Measurements from ENCODE around the gene FGF22.

FGF22 gene

DNA sequence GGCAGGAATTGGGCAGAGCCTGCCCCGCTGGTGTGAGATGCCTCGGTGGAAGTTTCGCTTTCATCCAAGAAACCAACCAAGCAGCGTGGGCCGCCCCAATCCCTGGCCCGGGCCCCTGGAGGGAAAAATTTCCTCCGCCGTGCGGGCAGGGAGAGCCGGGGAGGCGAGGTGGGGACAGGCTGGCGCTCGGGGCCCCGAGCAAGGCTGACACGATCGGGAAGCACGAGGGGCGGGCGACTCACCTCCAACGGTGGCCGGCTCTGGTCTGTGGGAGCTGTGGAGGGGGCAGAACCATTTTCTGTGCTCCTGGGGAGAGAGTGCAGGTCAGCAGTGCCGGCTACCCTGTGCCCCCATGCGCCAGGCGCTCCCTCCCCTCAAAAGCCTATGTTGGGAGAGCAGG, 12.3 kb downstream of the FGF22 start:
- H3K4me1 ChIP-seq (ENCODE audit: control insufficient read depth, insufficient read depth, low read length, poor library complexity, severe bottlenecking), result peaks cover 26% of the 10 kb centered on the region
- no peak overlapping the region for H3K27ac ChIP-seq (ENCODE audit: insufficient read depth, low read length, poor library complexity, severe bottlenecking)
- no peaks in the 10 kb centered on the region for H3K9me3 ChIP-seq (ENCODE audit: control insufficient read depth, low read length)
- no peak for DNase-seq
- peaks cover 82% of the 10 kb centered on the region for H3K36me3 ChIP-seq (ENCODE audit: control insufficient read depth, insufficient read depth, low read length)
- no peak overlapping the region for H3K4me3 ChIP-seq (ENCODE audit: insufficient read depth, low read depth, low read length, poor library complexity, severe bottlenecking)
- no peaks in the 10 kb centered on the region for H3K27me3 ChIP-seq (replicated peaks; ENCODE audit: control insufficient read depth, insufficient read depth, low read length, poor library complexity, severe bottlenecking)

GRCh38 chr19:652467-653389, 13.0 kb downstream of the FGF22 start:
- Histone ChIP-seq H3K27me3 (replicated peaks; ENCODE audit: control insufficient read depth, insufficient read depth, low read length, poor library complexity, severe bottlenecking) (no peaks in the 10 kb centered on the region), H3K9me3 (ENCODE audit: control insufficient read depth, low read length) (no peaks in the 10 kb centered on the region), H3K4me1 (ENCODE audit: control insufficient read depth, insufficient read depth, low read length, poor library complexity, severe bottlenecking) (peaks cover 32% of the 10 kb centered on the region), H3K27ac (ENCODE audit: insufficient read depth, low read length, poor library complexity, severe bottlenecking) (no peak overlapping the region), H3K36me3 (ENCODE audit: control insufficient read depth, insufficient read depth, low read length) (peaks cover 81% of the 10 kb centered on the region), H3K4me3 (ENCODE audit: insufficient read depth, low read depth, low read length, poor library complexity, severe bottlenecking) (no peak overlapping the region)
- DNase-seq, result no peak

GRCh38 chr19:653425-653824, 13.7 kb downstream of the FGF22 start:
- H3K27me3 ChIP-seq (replicated peaks; ENCODE audit: control insufficient read depth, insufficient read depth, low read length, poor library complexity, severe bottlenecking), result no peaks in the 10 kb centered on the region
- H3K36me3 ChIP-seq (ENCODE audit: control insufficient read depth, insufficient read depth, low read length), result peaks cover 82% of the 10 kb centered on the region
- H3K27ac ChIP-seq (ENCODE audit: insufficient read depth, low read length, poor library complexity, severe bottlenecking), result no peak overlapping the region
- no peaks in the 10 kb centered on the region for H3K9me3 ChIP-seq (ENCODE audit: control insufficient read depth, low read length)
- H3K4me3 ChIP-seq (ENCODE audit: insufficient read depth, low read depth, low read length, poor library complexity, severe bottlenecking), result no peak overlapping the region
- peaks cover 39% of the 10 kb centered on the region for H3K4me1 ChIP-seq (ENCODE audit: control insufficient read depth, insufficient read depth, low read length, poor library complexity, severe bottlenecking)
- DNase-seq, result no peak

DNA sequence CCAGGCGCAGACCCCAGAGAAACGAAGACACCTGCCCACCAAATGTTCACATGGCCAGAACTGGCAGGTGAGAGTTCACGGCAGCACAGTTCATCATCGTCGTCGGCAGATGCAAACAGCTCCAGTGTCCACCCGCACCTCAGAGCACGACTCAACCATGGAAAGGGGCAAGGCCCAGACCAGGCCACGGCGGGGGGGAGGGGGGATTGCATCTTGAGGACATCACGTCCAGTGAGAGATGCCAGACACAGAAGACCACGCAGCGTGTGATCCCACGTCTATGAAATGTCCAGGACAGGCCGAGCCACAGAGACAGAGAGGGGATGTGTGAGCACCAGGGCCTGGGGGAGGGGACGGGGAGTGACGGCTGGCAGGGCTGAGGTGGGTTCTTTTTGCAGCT, 16.0 kb downstream of the FGF22 start:
- Histone ChIP-seq H3K36me3 (ENCODE audit: control insufficient read depth, insufficient read depth, low read length) (peaks cover 65% of the 10 kb centered on the region), H3K4me1 (ENCODE audit: control insufficient read depth, insufficient read depth, low read length, poor library complexity, severe bottlenecking) (peaks cover 58% of the 10 kb centered on the region), H3K27ac (ENCODE audit: insufficient read depth, low read length, poor library complexity, severe bottlenecking) (peak overlapping the region; percentile 18), H3K27me3 (replicated peaks; ENCODE audit: control insufficient read depth, insufficient read depth, low read length, poor library complexity, severe bottlenecking) (no peaks in the 10 kb centered on the region), H3K9me3 (ENCODE audit: control insufficient read depth, low read length) (no peaks in the 10 kb centered on the region), H3K4me3 (ENCODE audit: insufficient read depth, low read depth, low read length, poor library complexity, severe bottlenecking) (no peak overlapping the region)
- DNase-seq, result no peak

- DNase-seq, result no peak
- Histone ChIP-seq H3K9me3 (ENCODE audit: control insufficient read depth, low read length) (no peaks in the 10 kb centered on the region), H3K27me3 (replicated peaks; ENCODE audit: control insufficient read depth, insufficient read depth, low read length, poor library complexity, severe bottlenecking) (no peaks in the 10 kb centered on the region), H3K4me1 (ENCODE audit: control insufficient read depth, insufficient read depth, low read length, poor library complexity, severe bottlenecking) (peaks cover 63% of the 10 kb centered on the region), H3K36me3 (ENCODE audit: control insufficient read depth, insufficient read depth, low read length) (peaks cover 53% of the 10 kb centered on the region), H3K27ac (ENCODE audit: insufficient read depth, low read length, poor library complexity, severe bottlenecking) (peak overlapping the region; percentile 94), H3K4me3 (ENCODE audit: insufficient read depth, low read depth, low read length, poor library complexity, severe bottlenecking) (no peak overlapping the region)
These were observed 17.3 kb downstream of the FGF22 start for GRCh38 chr19:656751-657559.

DNA sequence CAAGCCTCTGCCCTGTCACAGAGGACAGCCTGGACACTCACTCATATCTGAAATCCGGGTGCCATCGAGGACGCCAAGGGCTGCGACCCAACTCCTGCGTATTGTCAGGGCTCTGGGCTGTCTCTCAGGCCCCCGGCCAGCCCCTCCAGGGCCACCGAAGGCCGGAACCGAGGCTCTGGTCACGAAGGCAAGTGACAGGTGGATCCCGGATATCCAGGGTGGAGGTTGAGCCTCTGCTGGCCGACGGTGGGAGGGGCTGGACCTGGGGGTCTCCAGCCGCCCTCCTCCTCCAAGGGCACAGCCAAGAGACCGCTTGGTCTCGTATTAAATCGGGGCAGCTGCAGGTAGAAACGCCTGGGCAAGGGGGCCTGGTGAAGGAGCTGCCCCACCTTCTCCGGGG, 17.9 kb downstream of the FGF22 start:
- Histone ChIP-seq H3K36me3 (ENCODE audit: control insufficient read depth, insufficient read depth, low read length) (peaks cover 46% of the 10 kb centered on the region), H3K9me3 (ENCODE audit: control insufficient read depth, low read length) (no peaks in the 10 kb centered on the region), H3K4me3 (ENCODE audit: insufficient read depth, low read depth, low read length, poor library complexity, severe bottlenecking) (no peak overlapping the region), H3K4me1 (ENCODE audit: control insufficient read depth, insufficient read depth, low read length, poor library complexity, severe bottlenecking) (peaks cover 64% of the 10 kb centered on the region), H3K27ac (ENCODE audit: insufficient read depth, low read length, poor library complexity, severe bottlenecking) (peak overlapping the region; percentile 94), H3K27me3 (replicated peaks; ENCODE audit: control insufficient read depth, insufficient read depth, low read length, poor library complexity, severe bottlenecking) (no peaks in the 10 kb centered on the region)
- DNase-seq, result no peak

- DNase-seq, result no peak
- peaks cover 62% of the 10 kb centered on the region for H3K4me1 ChIP-seq (ENCODE audit: control insufficient read depth, insufficient read depth, low read length, poor library complexity, severe bottlenecking)
- H3K9me3 ChIP-seq (ENCODE audit: control insufficient read depth, low read length), result no peaks in the 10 kb centered on the region
- no peak overlapping the region for H3K4me3 ChIP-seq (ENCODE audit: insufficient read depth, low read depth, low read length, poor library complexity, severe bottlenecking)
- H3K27me3 ChIP-seq (replicated peaks; ENCODE audit: control insufficient read depth, insufficient read depth, low read length, poor library complexity, severe bottlenecking), result no peaks in the 10 kb centered on the region
- peaks cover 40% of the 10 kb centered on the region for H3K36me3 ChIP-seq (ENCODE audit: control insufficient read depth, insufficient read depth, low read length)
- H3K27ac ChIP-seq (ENCODE audit: insufficient read depth, low read length, poor library complexity, severe bottlenecking), result peak overlapping the region; percentile 94
These were observed 18.6 kb downstream of the FGF22 start for GRCh38 chr19:658059-658839.

DNA sequence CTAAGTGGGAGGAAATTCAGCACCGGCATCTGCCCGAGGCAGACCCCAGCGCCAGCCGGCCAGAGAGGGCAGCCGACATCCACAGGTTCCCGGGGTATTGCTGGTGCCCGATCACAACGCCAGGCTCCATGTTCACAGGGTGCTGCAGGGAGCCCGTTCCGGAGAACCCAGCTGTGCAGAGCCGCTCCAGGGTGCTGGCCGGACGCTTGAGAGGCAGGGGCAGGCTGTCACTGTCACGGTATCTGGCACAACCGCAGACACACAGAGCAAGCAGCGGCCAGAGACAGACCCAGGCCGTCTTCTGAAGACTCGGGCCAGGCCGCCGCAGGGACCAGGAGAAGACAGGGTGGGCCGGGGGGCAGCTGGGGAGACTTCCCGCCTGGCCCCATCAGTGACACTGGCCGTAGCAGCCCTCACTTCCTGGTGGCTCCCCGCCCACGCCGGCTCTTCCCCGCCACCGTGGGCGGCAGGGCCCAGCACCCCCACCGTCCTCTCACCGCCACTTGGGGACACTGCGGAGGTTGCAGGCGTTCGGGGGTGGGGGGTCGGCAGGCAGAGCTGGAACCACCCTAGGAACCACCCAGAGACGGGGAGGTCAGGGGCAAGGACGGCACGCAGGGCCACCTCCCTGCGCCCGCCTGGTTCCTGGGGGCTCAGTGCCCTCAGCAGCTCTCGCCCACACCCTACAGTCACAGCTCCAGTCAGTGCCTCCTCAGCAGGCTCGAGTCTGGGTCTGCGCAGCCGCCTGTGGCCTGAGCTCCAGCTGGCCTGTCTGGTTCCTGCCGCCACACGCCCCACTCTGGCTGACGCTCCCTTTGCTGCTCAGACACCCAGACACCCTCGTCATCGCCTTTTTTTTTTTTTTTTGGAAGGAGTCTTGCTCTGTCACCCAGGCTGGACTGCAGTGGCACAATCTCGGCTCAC, 19.5 kb downstream of the FGF22 start:
- Histone ChIP-seq H3K4me1 (ENCODE audit: control insufficient read depth, insufficient read depth, low read length, poor library complexity, severe bottlenecking) (peaks cover 61% of the 10 kb centered on the region), H3K27ac (ENCODE audit: insufficient read depth, low read length, poor library complexity, severe bottlenecking) (peak overlapping the region; percentile 94), H3K36me3 (ENCODE audit: control insufficient read depth, insufficient read depth, low read length) (peaks cover 31% of the 10 kb centered on the region), H3K9me3 (ENCODE audit: control insufficient read depth, low read length) (no peaks in the 10 kb centered on the region), H3K27me3 (replicated peaks; ENCODE audit: control insufficient read depth, insufficient read depth, low read length, poor library complexity, severe bottlenecking) (no peaks in the 10 kb centered on the region), H3K4me3 (ENCODE audit: insufficient read depth, low read depth, low read length, poor library complexity, severe bottlenecking) (peak overlapping the region; percentile 17)
- peak; percentile 61 to 79 (median 75) for DNase-seq
